Measurements from ENCODE around the gene SRRM4.

The SRRM4 gene

GRCh38 chr12:119175081-119175480 lies 193.7 kb downstream of the SRRM4 start:
- DNase-seq, result no peak

GRCh38 chr12:119176267-119177055 lies 195.1 kb downstream of the SRRM4 start:
- DNase-seq, result no peak

- DNase-seq, result no peak
Observed at GRCh38 chr12:119177056-119177325, 195.7 kb downstream of the SRRM4 start.

- DNase-seq, result no peak
Observed at GRCh38 chr12:119177724-119178380, 196.5 kb downstream of the SRRM4 start.

GRCh38 chr12:119178544-119179334 lies 197.4 kb downstream of the SRRM4 start, which contains the start of gene HSPB8:
HSPB8 (plus strand) TSS chr12:119178931; CDS start chr12:119179313, 382 bp downstream.
- peak; percentile 42 for DNase-seq

- no peak for DNase-seq
Observed at GRCh38 chr12:119179335-119180021, 198.1 kb downstream of the SRRM4 start.

GRCh38 chr12:119180380-119181040 lies 199.2 kb downstream of the SRRM4 start:
- no peak for DNase-seq

- DNase-seq, result no peak
Observed at GRCh38 chr12:119181202-119181601, 199.9 kb downstream of the SRRM4 start.

- no peak for DNase-seq
Observed at GRCh38 chr12:119181944-119182343, 200.6 kb downstream of the SRRM4 start.

- DNase-seq, result no peak
Observed at GRCh38 chr12:119182701-119183493, 201.6 kb downstream of the SRRM4 start.

GRCh38 chr12:119183942-119184695 lies 202.8 kb downstream of the SRRM4 start:
- no peak for DNase-seq

GRCh38 chr12:119195256-119195655 lies 213.9 kb downstream of the SRRM4 start:
- no peak for DNase-seq

GRCh38 chr12:119198440-119198839 lies 217.1 kb downstream of the SRRM4 start:
- DNase-seq, result no peak

- DNase-seq, result no peak
Observed at GRCh38 chr12:119200601-119201000, 219.3 kb downstream of the SRRM4 start.

- peak; percentile 11 for DNase-seq
Observed at GRCh38 chr12:119201789-119202543, 220.6 kb downstream of the SRRM4 start.

GRCh38 chr12:119202544-119202943 lies 221.2 kb downstream of the SRRM4 start:
- DNase-seq, result no peak

GRCh38 chr12:119204131-119204530 lies 222.8 kb downstream of the SRRM4 start:
- no peak for DNase-seq

GRCh38 chr12:119204671-119205285 lies 223.4 kb downstream of the SRRM4 start:
- no peak for DNase-seq

GRCh38 chr12:119206348-119207062 lies 225.2 kb downstream of the SRRM4 start:
- no peak for DNase-seq
